Activated naive CD4-positive, alpha-beta T cell treated with anti-CD3 and anti-CD28 coated beads for 36 hours (primary cell): ENCODE results near the gene TBCEL. TPM values are rescaled to one million over a fixed set of nuclear protein-coding genes. Genes with fewer than 3 reads are reported as not detected.

Experiments
- CTCF ChIA-PET: fragments of 350-600 bp; sonication (Branson Sonifier 250); formaldehyde crosslinking; loops from one replicate; lab custom pipeline; 2021; ENCODE audit warnings: antibody characterized with exemption; lab: Charles Lee
- DNase-seq: peaks from one replicate; pipeline ENCODE4 v3.0.0-alpha.2; 2020
- H3K27ac Mint-ChIP-seq: one replicate; pipeline ENCODE4 v1.8.0; 2021; ENCODE audit warnings: mild to moderate bottlenecking, mixed read lengths
- H3K27me3 Mint-ChIP-seq: one replicate; pipeline ENCODE4 v1.8.0; 2021; ENCODE audit warnings: low read depth, mixed read lengths
- H3K36me3 Mint-ChIP-seq: one replicate; pipeline ENCODE4 v1.8.0; 2021; ENCODE audit warnings: low read depth, mixed read lengths
- H3K4me1 Mint-ChIP-seq: one replicate; pipeline ENCODE4 v1.8.0; 2021; ENCODE audit warnings: low read depth, mixed read lengths
- H3K4me3 Mint-ChIP-seq: one replicate; pipeline ENCODE4 v1.8.0; 2021; ENCODE audit warnings: mild to moderate bottlenecking, moderate library complexity, mixed read lengths
- H3K9me3 Mint-ChIP-seq: one replicate; pipeline ENCODE4 v1.8.0; 2021; ENCODE audit warnings: mixed read lengths
- intact Hi-C: fragments of 100-400 bp; cut with micrococcal nuclease; formaldehyde crosslinking; loops from one replicate; pipeline ENCODE4 v1.15.1; 2023
- total RNA-seq, 2 experiments: library from RNA; stranded (reverse); gene quantifications; one replicate each; pipeline ENCODE4 v1.2.3, GENCODE V29; 2021

The TBCEL gene
- total RNA-seq, 2 experiments from 2014 or later, result 5.2 to 5.3 TPM

DNA sequence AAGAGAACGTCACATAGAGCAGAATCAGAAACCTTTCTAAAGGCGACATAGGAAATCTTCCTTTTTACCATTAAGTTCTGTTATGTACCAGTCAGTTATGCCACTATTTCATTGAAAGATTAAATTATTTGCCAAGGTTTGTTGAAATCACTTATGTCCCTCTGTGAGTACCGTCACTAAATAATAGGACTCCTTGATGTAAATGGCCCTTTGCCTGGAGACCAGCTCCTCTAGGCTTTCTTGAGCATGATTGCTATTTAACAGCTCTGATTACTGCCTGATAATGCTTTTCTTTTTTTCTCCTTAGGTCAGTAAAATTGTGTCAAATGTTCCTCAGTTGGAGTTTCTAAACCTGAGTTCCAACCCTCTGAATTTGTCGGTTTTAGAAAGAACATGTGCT, 29.3 kb downstream of the TBCEL start:
- DNase-seq, result no peak
- intact Hi-C loops, result no loop called here
- CTCF ChIA-PET, result no interaction called here
- Mint-ChIP-seq H3K27me3 (no peaks in the 10 kb centered on the region), H3K36me3 (peaks cover 14% of the 10 kb centered on the region), H3K4me1 (no peaks in the 10 kb centered on the region), H3K27ac (no peak overlapping the region), H3K4me3 (no peak overlapping the region), H3K9me3 (no peaks in the 10 kb centered on the region)

DNA sequence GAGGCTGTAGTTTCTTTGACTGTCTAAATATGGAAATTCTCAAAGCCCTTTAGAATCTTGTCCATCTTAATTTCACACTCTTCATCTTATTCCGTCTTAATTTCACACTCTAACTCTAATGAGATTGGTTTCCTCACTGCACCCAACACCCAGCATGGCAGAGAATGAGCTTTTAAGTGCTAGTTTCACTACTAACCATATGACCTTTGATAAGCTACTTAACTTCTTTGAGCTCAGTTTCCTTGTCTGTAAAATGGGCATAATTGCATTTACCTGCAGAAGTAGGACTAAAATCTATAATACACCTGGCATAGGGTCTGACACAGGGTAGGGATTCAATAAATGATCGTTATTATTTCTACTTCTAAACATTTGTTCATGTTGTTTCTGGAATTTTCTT, 30.4 kb downstream of the TBCEL start:
- Mint-ChIP-seq H3K4me1 (no peaks in the 10 kb centered on the region), H3K4me3 (no peak overlapping the region), H3K9me3 (no peaks in the 10 kb centered on the region), H3K36me3 (peaks cover 14% of the 10 kb centered on the region), H3K27me3 (no peaks in the 10 kb centered on the region), H3K27ac (no peak overlapping the region)
- CTCF ChIA-PET, result no interaction called here
- intact Hi-C loops, result no loop called here
- no peak for DNase-seq

DNA sequence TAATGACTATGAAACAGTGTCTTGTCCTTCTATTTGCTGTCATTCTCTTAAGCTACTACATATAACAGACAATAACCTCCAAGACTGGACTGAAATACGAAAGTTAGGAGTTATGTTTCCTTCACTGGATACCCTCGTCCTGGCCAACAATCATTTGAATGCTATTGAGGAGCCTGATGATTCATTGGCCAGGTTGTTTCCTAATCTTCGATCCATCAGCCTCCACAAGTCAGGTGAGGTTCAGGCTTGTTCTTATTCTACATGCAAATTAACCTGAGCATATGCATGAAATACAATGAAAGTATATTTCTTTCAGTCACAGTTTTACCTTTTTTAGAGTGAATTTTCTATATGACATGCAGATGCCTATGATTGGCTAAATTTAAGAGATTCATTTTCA, 31.2 kb downstream of the TBCEL start:
- Mint-ChIP-seq H3K4me3 (no peak overlapping the region), H3K9me3 (no peaks in the 10 kb centered on the region), H3K4me1 (no peaks in the 10 kb centered on the region), H3K36me3 (peaks cover 12% of the 10 kb centered on the region), H3K27me3 (no peaks in the 10 kb centered on the region), H3K27ac (no peak overlapping the region)
- intact Hi-C loops, result no loop called here
- CTCF ChIA-PET, result no interaction called here
- DNase-seq, result no peak

DNA sequence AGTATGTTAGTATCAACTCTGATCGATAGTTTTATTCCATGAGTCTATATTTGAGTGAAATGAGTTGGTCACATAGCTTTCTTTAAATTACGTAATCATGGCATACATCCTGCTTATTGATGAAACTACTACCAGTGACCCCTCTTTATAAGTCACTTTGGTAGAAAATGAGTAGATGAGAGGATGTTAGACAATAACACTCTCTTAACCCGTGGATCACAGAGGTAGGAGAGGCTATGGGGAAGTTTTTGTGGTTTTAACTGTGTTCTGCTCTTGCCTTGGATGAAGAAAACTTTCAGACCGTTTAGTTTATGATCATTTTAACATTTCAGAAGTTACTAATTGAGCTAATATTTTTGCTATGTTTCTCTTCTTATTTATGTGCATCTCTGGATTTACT, 34.0 kb downstream of the TBCEL start:
- no peaks in the 10 kb centered on the region for H3K4me1 Mint-ChIP-seq
- H3K27ac Mint-ChIP-seq, result no peak overlapping the region
- H3K36me3 Mint-ChIP-seq, result peaks cover 11% of the 10 kb centered on the region
- H3K9me3 Mint-ChIP-seq, result no peaks in the 10 kb centered on the region
- no peaks in the 10 kb centered on the region for H3K27me3 Mint-ChIP-seq
- CTCF ChIA-PET, result interaction anchor here (1.9 kb wide), 1 partner anchor 137 kb away, joined by 7 read pairs; no protein-coding TSS in a partner anchor
- DNase-seq, result no peak
- no peak overlapping the region for H3K4me3 Mint-ChIP-seq
- intact Hi-C loops, result no loop called here

DNA sequence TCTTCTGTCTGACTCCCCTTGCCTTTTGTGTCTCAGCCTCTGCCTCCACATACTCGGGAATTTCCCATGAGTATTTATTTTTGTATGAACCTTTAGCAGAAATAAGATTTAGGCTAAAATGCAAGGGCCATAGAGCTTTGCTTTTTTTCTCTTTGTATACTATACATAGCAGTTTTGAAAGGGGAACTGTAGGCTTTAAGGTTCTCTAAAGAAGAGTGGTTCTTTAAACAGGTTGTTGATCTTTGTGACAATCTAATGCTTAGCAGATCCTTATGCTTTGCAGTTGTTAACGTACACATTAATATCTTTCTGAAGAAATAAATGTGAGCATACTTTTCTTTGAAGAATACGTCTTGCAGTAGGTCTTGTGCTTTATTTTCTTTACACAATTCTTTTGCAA, 35.0 kb downstream of the TBCEL start:
- Mint-ChIP-seq H3K4me3 (no peak overlapping the region), H3K27me3 (no peaks in the 10 kb centered on the region), H3K36me3 (peaks cover 8% of the 10 kb centered on the region), H3K9me3 (no peaks in the 10 kb centered on the region), H3K27ac (no peak overlapping the region), H3K4me1 (no peaks in the 10 kb centered on the region)
- intact Hi-C loops, result no loop called here
- CTCF ChIA-PET, result interaction anchor here (1.9 kb wide), 1 partner anchor 136 kb away, joined by 7 read pairs; no protein-coding TSS in a partner anchor
- DNase-seq, result no peak

DNA sequence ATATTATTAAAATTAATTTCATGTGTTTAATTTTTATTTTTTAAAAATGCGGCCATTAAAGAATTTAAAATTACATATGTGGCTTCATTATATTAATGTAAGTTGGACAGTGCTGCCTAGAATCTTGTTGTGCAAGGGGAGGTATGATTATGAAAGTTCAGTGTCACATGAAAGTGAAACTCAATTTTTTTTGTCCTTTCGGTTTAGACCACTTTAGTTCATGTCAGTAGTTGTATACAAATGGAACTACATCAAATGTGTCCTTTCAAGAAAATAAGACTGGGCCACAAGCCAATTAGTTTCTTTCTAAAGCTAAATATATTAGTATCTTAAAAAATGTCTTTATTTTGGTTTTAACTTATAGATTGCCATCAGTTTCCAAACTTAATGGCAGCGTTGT, 35.7 kb downstream of the TBCEL start:
- Mint-ChIP-seq H3K4me1 (no peaks in the 10 kb centered on the region), H3K36me3 (peaks cover 6% of the 10 kb centered on the region), H3K4me3 (no peak overlapping the region), H3K9me3 (no peaks in the 10 kb centered on the region), H3K27me3 (no peaks in the 10 kb centered on the region), H3K27ac (no peak overlapping the region)
- no peak for DNase-seq
- intact Hi-C loops, result no loop called here
- CTCF ChIA-PET, result no interaction called here

DNA sequence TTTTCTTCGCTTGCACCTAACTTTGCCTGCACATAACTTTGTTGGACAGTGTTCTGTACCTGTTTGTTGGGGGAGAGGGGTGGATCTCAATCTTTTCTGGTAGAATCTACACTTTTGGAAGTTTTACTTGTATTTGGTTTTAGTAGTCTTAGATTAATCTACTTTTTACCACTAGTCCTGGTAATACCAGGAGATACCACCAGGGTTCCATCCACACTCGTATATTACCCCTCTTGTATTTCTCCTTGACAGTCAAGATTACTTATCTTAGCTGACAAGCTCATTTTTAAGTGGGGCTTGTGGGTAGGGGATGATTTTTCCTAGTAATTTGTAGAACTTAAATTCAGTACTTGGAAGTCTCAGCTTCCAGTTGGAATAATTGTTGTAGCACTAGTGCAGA, 39.8 kb downstream of the TBCEL start:
- Mint-ChIP-seq H3K27ac (no peak overlapping the region), H3K4me1 (no peaks in the 10 kb centered on the region), H3K4me3 (no peak overlapping the region), H3K27me3 (no peaks in the 10 kb centered on the region), H3K36me3 (peaks cover 13% of the 10 kb centered on the region), H3K9me3 (no peaks in the 10 kb centered on the region)
- no peak for DNase-seq
- intact Hi-C loops, result no loop called here
- CTCF ChIA-PET, result interaction anchor here (0.7 to 1.2 kb wide), 3 partner anchors 12 to 42 kb away, joined by 3 to 4 read pairs (median 3); no protein-coding TSS in a partner anchor

- H3K27me3 Mint-ChIP-seq, result no peaks in the 10 kb centered on the region
- H3K4me1 Mint-ChIP-seq, result no peaks in the 10 kb centered on the region
These were observed 42.7 kb downstream of the TBCEL start for GRCh38 chr11:121066623-121067022.

DNA sequence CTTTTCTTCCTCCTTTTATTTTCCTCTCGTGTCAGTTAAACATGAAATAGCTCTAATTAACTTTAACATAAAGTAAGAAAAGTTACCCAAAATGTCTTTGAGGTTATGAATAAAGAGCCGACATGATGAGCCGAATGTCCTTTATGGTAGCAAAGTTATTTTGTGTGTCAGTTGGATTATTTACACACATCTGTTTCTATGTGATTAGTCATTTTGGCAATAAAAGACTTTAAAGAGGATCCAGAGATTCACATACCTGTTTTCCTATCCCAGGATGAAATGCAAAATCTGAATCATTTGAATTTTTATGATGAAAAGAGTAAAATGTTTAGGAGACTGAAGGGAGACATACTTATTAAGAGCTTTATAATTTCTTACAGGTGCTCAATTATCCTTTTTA, 43.1 kb downstream of the TBCEL start:
- Mint-ChIP-seq H3K27ac (no peak overlapping the region), H3K27me3 (no peaks in the 10 kb centered on the region), H3K36me3 (peaks cover 32% of the 10 kb centered on the region), H3K4me3 (no peak overlapping the region), H3K4me1 (no peaks in the 10 kb centered on the region), H3K9me3 (peaks cover 6% of the 10 kb centered on the region)
- CTCF ChIA-PET, result no interaction called here
- intact Hi-C loops, result no loop called here
- no peak for DNase-seq

More at GRCh38 chr11:121066623-121067022, 42.7 kb downstream of the TBCEL start:
- Mint-ChIP-seq H3K9me3 (peaks cover 6% of the 10 kb centered on the region), H3K27ac (no peak overlapping the region), H3K36me3 (peaks cover 32% of the 10 kb centered on the region), H3K4me3 (no peak overlapping the region)
- DNase-seq, result no peak
- CTCF ChIA-PET, result no interaction called here
- intact Hi-C loops, result no loop called here

DNA sequence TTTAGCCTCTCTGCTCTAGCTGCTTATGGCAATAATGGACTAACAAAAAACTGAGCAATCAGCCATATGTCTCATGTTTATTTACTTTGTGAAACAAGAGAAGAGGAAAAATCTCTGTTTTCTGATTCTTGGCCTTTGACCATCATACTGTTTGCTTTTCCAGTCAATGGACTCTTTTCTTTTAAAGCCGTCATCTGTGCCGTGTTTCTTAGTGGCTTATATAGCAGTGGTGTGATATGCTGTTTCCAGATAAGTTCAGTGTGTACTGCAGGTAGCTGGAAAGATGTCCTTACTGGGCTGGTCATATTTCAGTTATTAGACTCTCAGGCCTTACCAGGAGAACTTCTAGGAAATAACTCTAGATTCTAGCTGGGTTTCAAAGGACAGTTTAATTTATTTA, 43.6 kb downstream of the TBCEL start:
- intact Hi-C loops, result no loop called here
- DNase-seq, result no peak
- H3K27ac Mint-ChIP-seq, result no peak overlapping the region
- CTCF ChIA-PET, result no interaction called here
- peaks cover 32% of the 10 kb centered on the region for H3K36me3 Mint-ChIP-seq
- H3K4me1 Mint-ChIP-seq, result no peaks in the 10 kb centered on the region
- no peak overlapping the region for H3K4me3 Mint-ChIP-seq
- H3K9me3 Mint-ChIP-seq, result peaks cover 6% of the 10 kb centered on the region
- no peaks in the 10 kb centered on the region for H3K27me3 Mint-ChIP-seq

- H3K4me1 Mint-ChIP-seq, result no peaks in the 10 kb centered on the region
- CTCF ChIA-PET, result no interaction called here
- no peak overlapping the region for H3K4me3 Mint-ChIP-seq
- H3K27ac Mint-ChIP-seq, result no peak overlapping the region
- H3K9me3 Mint-ChIP-seq, result peaks cover 6% of the 10 kb centered on the region
- H3K27me3 Mint-ChIP-seq, result no peaks in the 10 kb centered on the region
- no peak for DNase-seq
- peaks cover 32% of the 10 kb centered on the region for H3K36me3 Mint-ChIP-seq
- intact Hi-C loops, result no loop called here
These were observed 44.2 kb downstream of the TBCEL start for GRCh38 chr11:121067962-121068647.

- peaks cover 30% of the 10 kb centered on the region for H3K36me3 Mint-ChIP-seq
- H3K27me3 Mint-ChIP-seq, result no peaks in the 10 kb centered on the region
- no peak for DNase-seq
- CTCF ChIA-PET, result no interaction called here
- H3K4me3 Mint-ChIP-seq, result no peak overlapping the region
- H3K4me1 Mint-ChIP-seq, result no peaks in the 10 kb centered on the region
- H3K9me3 Mint-ChIP-seq, result peaks cover 6% of the 10 kb centered on the region
- no peak overlapping the region for H3K27ac Mint-ChIP-seq
- intact Hi-C loops, result no loop called here
These were observed 44.9 kb downstream of the TBCEL start for GRCh38 chr11:121068787-121069186.
